ENCODE results near the gene ERG28. TPM values are rescaled to one million over a fixed set of nuclear protein-coding genes. Genes with fewer than 3 reads are reported as not detected.
"Not testable (repeated sequence)": the region's sequence is repeated elsewhere in the genome, so short reads cannot be mapped to it uniquely, and the experiment has no call there.

Gene ERG28
- total RNA-seq, 1 donor from 2014 or later: 2.1 TPM

DNA sequence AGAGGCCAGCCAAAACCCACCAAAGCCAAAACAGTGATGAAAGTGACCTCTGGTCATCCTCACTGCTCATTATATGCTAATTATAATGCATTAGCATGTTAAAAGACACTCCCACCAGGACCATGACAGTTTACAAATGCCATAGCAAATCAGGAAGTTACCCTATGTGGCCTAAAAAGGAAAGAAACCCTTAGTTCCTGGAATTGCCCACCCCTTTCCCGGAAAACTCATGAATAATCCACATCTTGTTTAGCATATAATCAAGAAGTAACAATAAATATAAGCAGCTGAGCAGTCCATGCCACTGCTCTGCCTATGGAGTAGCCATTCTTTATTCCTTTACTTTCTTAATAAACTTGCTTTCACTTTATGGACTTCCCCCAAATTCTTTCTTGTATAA lies 60.6 kb downstream of the ERG28 start:
- not testable (repeated sequence) for H3K27me3 ChIP-seq (ENCODE audit: control insufficient read depth in 3 of 3, insufficient read depth in 3 of 3, low read length in 3 of 3); H3K4me3 ChIP-seq (ENCODE audit: low read length in 3 of 3); H3K9ac ChIP-seq (ENCODE audit: low read depth in 1 of 3, low read length in 3 of 3); H3K27ac ChIP-seq (ENCODE audit: low read depth, low read length); H3K36me3 ChIP-seq (ENCODE audit: control insufficient read depth in 3 of 3, insufficient read depth in 3 of 3, low read length in 3 of 3); H3K4me1 ChIP-seq (ENCODE audit: control insufficient read depth in 3 of 3, insufficient read depth in 3 of 3, low read length in 3 of 3); H3K9me3 ChIP-seq (ENCODE audit: control insufficient read depth in 3 of 3, low read length in 3 of 3)

Small RNA genes within 50 kb of the gene (small RNA-seq; reads per million reads assigned to genes)
- gene RNA5SP387: not detected

Other genes starting within 250 kb of the ERG28 start
- gene JDP2, start 232.9 kb downstream of the ERG28 start, total RNA-seq: 24.5 TPM
- gene BATF, start 138.4 kb downstream of the ERG28 start, total RNA-seq: 1.0 TPM
- gene FLVCR2, start 82.3 kb downstream of the ERG28 start, total RNA-seq: 7.3 TPM
- gene TTLL5, start 370 bp upstream of the ERG28 start, total RNA-seq: 13.6 TPM

Measured in skeletal muscle tissue (tissue), 5 donors.